Body of pancreas (tissue), 4 donors: Measurements from ENCODE around the gene PATL2. TPM values are rescaled to one million over a fixed set of nuclear protein-coding genes. Genes with fewer than 3 reads are reported as not detected.

Source experiments
- ATAC-seq: fragments of 150-250 bp; one replicate; pipeline ENCODE4 v1.9.1; 2016
- DNase-seq, 4 donors: peaks; one replicate each; pipeline ENCODE4 v3.0.0-alpha.2; 2019
- H3K27ac ChIP-seq, 4 donors: fragments of 200-600 bp; sonication (generic); 1 replicate in 3 of 4; 2 replicates in 1 of 4; pipeline versions ENCODE4 v1.5.1 to v1.6.1; 2016 to 2019; ENCODE audit warnings: mild to moderate bottlenecking in 1 of 4, mixed read lengths in 1 of 4, moderate library complexity in 1 of 4
- H3K27me3 ChIP-seq, 2 donors: fragments of 200-600 bp; sonication (generic); one replicate each; pipeline ENCODE4 v1.6.0; 2016; ENCODE audit warnings: mild to moderate bottlenecking in 1 of 2
- H3K36me3 ChIP-seq, 2 donors: fragments of 200-600 bp; sonication (generic); replicated peaks in 1 of 2; 2 replicates each; pipeline ENCODE4 v1.5.1; 2016; ENCODE audit warnings: low read depth in 2 of 2; ENCODE audit not compliant: insufficient read depth in 1 of 2
- H3K4me1 ChIP-seq: fragments of 200-600 bp; sonication (generic); one replicate; pipeline ENCODE4 v1.6.0; 2016
- H3K4me3 ChIP-seq, 2 donors: fragments of 200-600 bp; sonication (generic); 1 replicate in 1 of 2; 2 replicates in 1 of 2; pipeline ENCODE4 v1.5.1; 2016 to 2019
- H3K9me3 ChIP-seq, 3 donors: fragments of 200-600 bp; sonication (generic); 1 replicate in 2 of 3; 2 replicates in 1 of 3; pipeline ENCODE4 v1.5.1; 2016
- CTCF ChIP-seq, 7 experiments: fragments of 450-650 bp in 4 of 7; fragments of 200-600 bp in 3 of 7; sonication (generic) in 3 of 7; IDR thresholded peaks; one replicate each; pipeline ENCODE4 v1.5.1; 2016 to 2019; ENCODE audit warnings: antibody characterized with exemption in 7 of 7
- POLR2A ChIP-seq, 3 donors: fragments of 450-650 bp; IDR thresholded peaks; one replicate each; pipeline ENCODE4 v1.6.1; 2016; ENCODE audit warnings: antibody characterized with exemption in 3 of 3, mild to moderate bottlenecking in 2 of 3
- WGBS, 2 donors: methylation state at CpG; one replicate each; pipeline ENCODE4 v1.1.5; 2017; 5-methylcytosine and 5-hydroxymethylcytosine counted together
- intact Hi-C: fragments of 100-400 bp; cut with DNase I; formaldehyde crosslinking; loops from one replicate; pipeline ENCODE4 v1.15.1; 2023
- total RNA-seq, 2 donors: library from RNA; depleted of rRNA; stranded (reverse); fragments of >200 nt; gene quantifications; one replicate each; pipeline ENCODE4 v1.1.0, GENCODE V29; 2016

The PATL2 gene
- total RNA-seq, 2 donors from 2014 or later = 1.0 to 1.6 TPM

- H3K27me3 ChIP-seq = no peaks in the 10 kb centered on the region
- H3K4me3 ChIP-seq = no peak overlapping the region
- TF ChIP-seq POLR2A (IDR thresholded peaks at IDR 0.05) (no peak), CTCF (IDR thresholded peaks at IDR 0.05) (no peak)
- ATAC-seq (no peak), DNase-seq (no peak)
- no peaks in the 10 kb centered on the region for H3K4me1 ChIP-seq
- no peak overlapping the region for H3K27ac ChIP-seq
- intact Hi-C loops = no loop called here
- no peaks in the 10 kb centered on the region for H3K36me3 ChIP-seq
- H3K9me3 ChIP-seq = no peaks in the 10 kb centered on the region
- WGBS, 2 donors = 75 to 77% methylated on average over 6 of the region's 6 CpGs
Measured at GRCh38 chr15:44670087-44670950, 40.8 kb downstream of the PATL2 start.

- H3K9me3 ChIP-seq = no peaks in the 10 kb centered on the region
- TF ChIP-seq POLR2A (IDR thresholded peaks at IDR 0.05) (no peak), CTCF (IDR thresholded peaks at IDR 0.05) (no peak)
- no peak overlapping the region for H3K4me3 ChIP-seq
- DNase-seq = no peak
- no peak for ATAC-seq
- H3K36me3 ChIP-seq = no peaks in the 10 kb centered on the region
- no peak overlapping the region for H3K27ac ChIP-seq
- no peaks in the 10 kb centered on the region for H3K27me3 ChIP-seq
- intact Hi-C loops = loop anchor here (5.0 kb wide), 1 partner anchor 68 kb away; the partner anchor contains the start of gene TRIM69
- 28 to 30% methylated on average over 2 of the region's 2 CpGs for WGBS, 2 donors
- peaks cover 2% of the 10 kb centered on the region for H3K4me1 ChIP-seq
Measured at GRCh38 chr15:44668921-44669320, 42.2 kb downstream of the PATL2 start.

- WGBS, 2 donors = 49 to 63% methylated on average over 3 of the region's 3 CpGs
- intact Hi-C loops = loop anchor here (5.0 kb wide), 1 partner anchor 70 kb away; the partner anchor contains the start of gene TRIM69
- ATAC-seq = no peak
- Histone ChIP-seq H3K9me3 (no peaks in the 10 kb centered on the region), H3K36me3 (no peaks in the 10 kb centered on the region), H3K27me3 (no peaks in the 10 kb centered on the region), H3K4me3 (no peak overlapping the region), H3K27ac (no peak overlapping the region), H3K4me1 (peaks cover 10% of the 10 kb centered on the region)
- TF ChIP-seq POLR2A (IDR thresholded peaks at IDR 0.05) = no peak
- TF ChIP-seq CTCF (IDR thresholded peaks at IDR 0.05) = no peak
- DNase-seq = no peak
Measured at GRCh38 chr15:44667039-44667360, 44.1 kb downstream of the PATL2 start.

GRCh38 chr15:44666210-44667038, 44.7 kb downstream of the PATL2 start:
- Histone ChIP-seq H3K27me3 (no peaks in the 10 kb centered on the region), H3K36me3 (no peaks in the 10 kb centered on the region), H3K4me1 (peaks cover 15% of the 10 kb centered on the region), H3K4me3 (no peak overlapping the region), H3K27ac (no peak overlapping the region), H3K9me3 (no peaks in the 10 kb centered on the region)
- no peak for TF ChIP-seq CTCF (IDR thresholded peaks at IDR 0.05)
- no peak for TF ChIP-seq POLR2A (IDR thresholded peaks at IDR 0.05)
- intact Hi-C loops = loop anchor here (5.0 kb wide), 1 partner anchor 71 kb away; the partner anchor contains the start of gene TRIM69
- DNase-seq = no peak
- WGBS, 2 donors = 43 to 44% methylated on average over 5 of the region's 5 CpGs
- ATAC-seq = no peak
